MM.1S (cell line): ENCODE results near the gene TBL1XR1.

Source experiments
- EZH2phosphoT487 ChIP-seq: fragments of 300-600 bp; sonication (generic); IDR thresholded peaks from 2 replicates; pipeline ENCODE4 v1.6.1; 2018; ENCODE audit warnings: antibody characterized with exemption, low read length
- TF ChIP-seq, protein P1 (sequence below): fragments of 300-600 bp; sonication (generic); IDR thresholded peaks from 2 replicates; pipeline ENCODE4 v1.5.1; 2016; ENCODE audit warnings: antibody characterized with exemption, low read length, mixed read lengths

GRCh38 chr3:177177749-177178221, 19.5 kb downstream of the TBL1XR1 start:
- TF ChIP-seq, protein P1, sequence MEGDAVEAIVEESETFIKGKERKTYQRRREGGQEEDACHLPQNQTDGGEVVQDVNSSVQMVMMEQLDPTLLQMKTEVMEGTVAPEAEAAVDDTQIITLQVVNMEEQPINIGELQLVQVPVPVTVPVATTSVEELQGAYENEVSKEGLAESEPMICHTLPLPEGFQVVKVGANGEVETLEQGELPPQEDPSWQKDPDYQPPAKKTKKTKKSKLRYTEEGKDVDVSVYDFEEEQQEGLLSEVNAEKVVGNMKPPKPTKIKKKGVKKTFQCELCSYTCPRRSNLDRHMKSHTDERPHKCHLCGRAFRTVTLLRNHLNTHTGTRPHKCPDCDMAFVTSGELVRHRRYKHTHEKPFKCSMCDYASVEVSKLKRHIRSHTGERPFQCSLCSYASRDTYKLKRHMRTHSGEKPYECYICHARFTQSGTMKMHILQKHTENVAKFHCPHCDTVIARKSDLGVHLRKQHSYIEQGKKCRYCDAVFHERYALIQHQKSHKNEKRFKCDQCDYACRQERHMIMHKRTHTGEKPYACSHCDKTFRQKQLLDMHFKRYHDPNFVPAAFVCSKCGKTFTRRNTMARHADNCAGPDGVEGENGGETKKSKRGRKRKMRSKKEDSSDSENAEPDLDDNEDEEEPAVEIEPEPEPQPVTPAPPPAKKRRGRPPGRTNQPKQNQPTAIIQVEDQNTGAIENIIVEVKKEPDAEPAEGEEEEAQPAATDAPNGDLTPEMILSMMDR, result no peak
- TF ChIP-seq EZH2phosphoT487, result no peak
